NOMO-1 treated with dmso at 0.1 percent for 144 hours (cell line): ENCODE results near the gene FBXO17.

ENCODE experiments used
- DNase-seq: peaks from one replicate; lab custom pipeline; 2025; ENCODE audit not compliant: unreplicated experiment; lab: John Stamatoyannopoulos, UW

Gene FBXO17

GRCh38 chr19:38918526-38918925, 57.0 kb downstream of the FBXO17 start:
- no peak for DNase-seq

- no peak for DNase-seq
Measured at GRCh38 chr19:38917921-38918491, 57.5 kb downstream of the FBXO17 start.

GRCh38 chr19:38917516-38917915, 58.0 kb downstream of the FBXO17 start:
- no peak for DNase-seq

GRCh38 chr19:38915329-38916321, 59.9 kb downstream of the FBXO17 start:
- no peak for DNase-seq

GRCh38 chr19:38913958-38914357, 61.6 kb downstream of the FBXO17 start:
- no peak for DNase-seq

GRCh38 chr19:38912600-38913514, 62.7 kb downstream of the FBXO17 start:
- DNase-seq: no peak

GRCh38 chr19:38911388-38912001, 64.0 kb downstream of the FBXO17 start:
- no peak for DNase-seq

- no peak for DNase-seq
Measured at GRCh38 chr19:38910488-38910887, 65.1 kb downstream of the FBXO17 start.

- DNase-seq: no peak
Measured at GRCh38 chr19:38908911-38909310, 66.6 kb downstream of the FBXO17 start.

GRCh38 chr19:38907670-38908069, 67.9 kb downstream of the FBXO17 start:
- no peak for DNase-seq

- no peak for DNase-seq
Measured at GRCh38 chr19:38907227-38907626, 68.3 kb downstream of the FBXO17 start.

GRCh38 chr19:38905620-38906019, 69.9 kb downstream of the FBXO17 start:
- no peak for DNase-seq

- DNase-seq: no peak
Measured at GRCh38 chr19:38904581-38905539, 70.7 kb downstream of the FBXO17 start.

GRCh38 chr19:38901683-38902082, 73.9 kb downstream of the FBXO17 start:
- no peak for DNase-seq

- DNase-seq: no peak
Measured at GRCh38 chr19:38900743-38901190, 74.8 kb downstream of the FBXO17 start.

GRCh38 chr19:38900202-38900629, 75.3 kb downstream of the FBXO17 start:
- no peak for DNase-seq

GRCh38 chr19:38899447-38900201, 75.9 kb downstream of the FBXO17 start, which contains the start of the genes NFKBIB and SIRT2:
NFKBIB (plus strand) TSS chr19:38899969; CDS start chr19:38900033, 64 bp downstream.
SIRT2 (minus strand) TSS chr19:38899618; CDS start chr19:38899521, 97 bp downstream.
- peak; percentile 99 for DNase-seq

- DNase-seq: no peak
Measured at GRCh38 chr19:38898788-38899446, 76.6 kb downstream of the FBXO17 start.
